Right renal cortex interstitium (tissue), 3 donors: ENCODE results near the gene MSL2. TPM values are rescaled to one million over a fixed set of nuclear protein-coding genes. Genes with fewer than 3 reads are reported as not detected.
"Not testable (repeated sequence)": the region's sequence is repeated elsewhere in the genome, so short reads cannot be mapped to it uniquely, and the experiment has no call there.

Experiments
- DNase-seq, 3 donors: peaks; one replicate each; pipeline ENCODE4 v3.0.0-alpha.2; 2013; ENCODE audit warnings: low read depth in 3 of 3, low spot score in 2 of 3
- polyA plus RNA-seq, 3 donors: library from polyadenylated mRNA; unstranded; fragments of 120-200 nt; gene quantifications; one replicate each; pipeline ENCODE4 v1.2.1, GENCODE V29; 2013; ENCODE audit not compliant: insufficient read length in 3 of 3

Gene MSL2, protein sequence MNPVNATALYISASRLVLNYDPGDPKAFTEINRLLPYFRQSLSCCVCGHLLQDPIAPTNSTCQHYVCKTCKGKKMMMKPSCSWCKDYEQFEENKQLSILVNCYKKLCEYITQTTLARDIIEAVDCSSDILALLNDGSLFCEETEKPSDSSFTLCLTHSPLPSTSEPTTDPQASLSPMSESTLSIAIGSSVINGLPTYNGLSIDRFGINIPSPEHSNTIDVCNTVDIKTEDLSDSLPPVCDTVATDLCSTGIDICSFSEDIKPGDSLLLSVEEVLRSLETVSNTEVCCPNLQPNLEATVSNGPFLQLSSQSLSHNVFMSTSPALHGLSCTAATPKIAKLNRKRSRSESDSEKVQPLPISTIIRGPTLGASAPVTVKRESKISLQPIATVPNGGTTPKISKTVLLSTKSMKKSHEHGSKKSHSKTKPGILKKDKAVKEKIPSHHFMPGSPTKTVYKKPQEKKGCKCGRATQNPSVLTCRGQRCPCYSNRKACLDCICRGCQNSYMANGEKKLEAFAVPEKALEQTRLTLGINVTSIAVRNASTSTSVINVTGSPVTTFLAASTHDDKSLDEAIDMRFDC
- 10 to 100 TPM; 50.1 to 53.4 (median 50.6) TPM for polyA plus RNA-seq

DNA sequence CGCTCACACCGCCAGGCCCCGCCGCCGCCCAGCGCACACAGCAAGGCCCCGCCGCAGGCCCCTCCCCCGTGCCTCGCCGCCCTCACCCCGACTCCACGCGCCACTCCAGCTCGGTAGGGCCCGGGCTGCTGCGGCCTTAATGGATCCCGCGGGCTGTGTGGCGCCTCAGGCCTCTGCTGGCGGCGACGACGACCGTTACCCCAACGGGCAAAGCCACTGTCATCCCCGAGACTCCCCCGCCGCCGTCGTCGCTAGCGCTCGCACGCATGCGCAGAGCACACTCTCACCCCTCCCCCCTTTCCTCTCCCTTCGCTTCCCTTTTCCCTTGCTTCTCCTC, at the start of gene MSL2:
Gene MSL2 (minus strand): TSS at position 272 of the 337 bp plus-strand sequence. CDS start 1,222 bp downstream, outside the sequence.
- DNase-seq, result no peak

GRCh38 chr3:136245691-136246090, 49.6 kb upstream of the MSL2 start:
- DNase-seq, result no peak

GRCh38 chr3:136239094-136239493, 43.0 kb upstream of the MSL2 start:
- DNase-seq, result no peak

GRCh38 chr3:136237961-136238649, 42.0 kb upstream of the MSL2 start:
- DNase-seq, result no peak

GRCh38 chr3:136237103-136237502, 41.0 kb upstream of the MSL2 start:
- DNase-seq, result no peak

DNA sequence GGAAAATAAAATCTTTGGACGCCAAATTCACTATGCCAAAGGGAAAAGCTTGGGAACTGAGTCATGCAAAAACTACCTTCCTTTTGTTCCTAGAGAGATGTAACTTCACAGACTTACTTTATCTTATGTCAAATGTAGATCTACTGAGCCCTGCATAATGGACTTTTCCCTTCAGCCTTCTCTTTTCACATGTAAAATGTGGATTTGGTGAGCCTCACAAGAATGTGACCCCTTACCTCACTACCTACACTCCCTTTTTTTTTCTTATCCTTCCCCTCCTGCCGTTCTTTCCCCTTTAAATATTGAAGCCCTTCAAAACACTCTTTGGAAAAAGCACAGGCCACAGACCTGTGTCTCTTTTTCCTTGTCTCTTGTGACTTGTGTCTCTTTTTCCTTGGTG, 40.0 kb upstream of the MSL2 start:
- DNase-seq, result no peak

DNA sequence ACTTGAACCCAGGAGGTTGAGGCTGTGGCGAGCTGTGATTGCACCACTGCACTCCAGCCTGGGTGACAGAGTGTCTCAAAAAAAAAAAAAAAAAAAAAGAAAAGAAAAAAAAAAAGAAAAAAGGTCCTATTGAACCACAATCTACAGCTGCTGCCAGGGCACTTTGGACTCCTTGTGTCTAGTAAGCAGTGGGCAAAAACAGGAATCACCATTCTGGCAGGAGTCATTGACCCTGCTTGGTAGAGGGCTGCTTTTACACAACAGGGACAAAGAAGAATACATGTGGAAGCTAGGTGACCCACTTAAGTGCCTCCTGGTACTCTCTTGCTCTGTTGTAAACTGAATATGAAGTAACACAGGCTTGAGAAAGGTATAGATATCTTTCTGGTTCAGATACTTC, 39.4 kb upstream of the MSL2 start:
- DNase-seq, result no peak

DNA sequence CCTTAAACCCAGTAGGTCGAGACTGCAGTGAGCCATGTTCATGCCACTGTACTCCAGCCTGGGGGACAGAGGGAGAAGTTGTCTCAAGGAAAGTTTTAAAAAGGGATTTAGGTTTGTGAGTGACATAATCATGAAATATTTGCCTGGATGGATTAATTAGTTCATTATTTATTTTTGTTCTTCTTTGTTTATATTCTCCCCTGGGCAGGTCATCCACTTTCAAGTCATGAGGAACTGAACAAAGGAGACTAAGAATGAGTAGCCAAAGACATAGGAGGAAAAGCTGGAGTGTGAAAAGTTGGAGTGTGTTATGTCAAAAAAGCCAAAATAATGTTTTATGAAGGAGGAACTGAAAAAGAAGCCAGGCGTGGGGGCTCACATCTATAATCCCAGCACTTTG, 36.3 kb upstream of the MSL2 start:
- no peak for DNase-seq

GRCh38 chr3:136222746-136223145, 26.6 kb upstream of the MSL2 start:
- not testable (repeated sequence) for DNase-seq

- no peak for DNase-seq
Observed at GRCh38 chr3:136211547-136211946, 15.4 kb upstream of the MSL2 start.

DNA sequence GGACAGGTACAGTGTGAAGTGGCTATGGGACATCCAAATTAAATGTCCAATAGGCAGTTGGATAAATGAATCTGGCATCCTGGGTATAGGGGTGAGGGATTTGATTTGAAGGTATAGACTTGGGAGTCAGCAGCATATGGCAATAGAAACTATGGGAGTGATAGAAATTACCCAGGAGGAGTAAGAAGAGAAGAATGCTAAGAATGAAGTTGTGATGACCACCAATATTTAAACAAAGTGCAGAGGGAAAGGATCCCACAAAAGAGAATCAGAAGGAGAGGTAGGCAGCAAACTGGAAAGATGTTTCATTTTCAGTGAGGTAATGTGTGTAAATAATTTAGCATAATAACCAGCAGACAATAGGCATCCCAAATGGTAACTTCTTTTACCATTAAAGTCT, 13.8 kb upstream of the MSL2 start:
- DNase-seq, result no peak

GRCh38 chr3:136207489-136208115, 11.5 kb upstream of the MSL2 start:
- no peak for DNase-seq

GRCh38 chr3:136199219-136199618, 3.1 kb upstream of the MSL2 start:
- not testable (repeated sequence) for DNase-seq

DNA sequence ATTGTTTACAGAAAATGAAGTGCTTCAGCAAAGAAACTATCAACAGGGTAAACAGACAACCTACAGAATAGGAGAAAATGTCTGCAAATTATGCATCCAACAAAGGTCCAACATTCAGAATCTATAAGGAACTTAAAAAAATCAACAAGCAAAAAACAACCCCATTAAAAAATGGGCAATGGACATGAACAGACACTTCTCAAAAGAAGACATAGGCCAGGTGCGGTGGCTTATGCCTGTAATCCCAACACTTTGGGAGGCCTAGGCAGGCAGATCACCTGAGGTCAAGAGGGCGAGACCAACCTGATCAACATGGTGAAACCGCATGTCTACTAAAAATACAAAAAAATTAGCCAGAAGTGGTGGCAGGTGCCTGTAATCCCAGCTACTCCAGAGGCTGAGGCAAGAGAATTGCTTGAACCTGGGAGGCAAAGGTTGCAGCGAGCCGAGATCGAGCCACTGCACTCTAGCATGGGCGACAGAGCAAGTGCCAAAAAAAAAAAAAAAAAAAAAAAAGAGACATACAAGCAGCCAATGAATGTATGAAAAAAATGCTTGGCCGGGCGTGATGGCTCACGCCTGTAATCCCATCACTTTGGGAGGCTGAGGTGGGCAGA, 2.4 kb upstream of the MSL2 start:
- DNase-seq, result not testable (repeated sequence)

DNA sequence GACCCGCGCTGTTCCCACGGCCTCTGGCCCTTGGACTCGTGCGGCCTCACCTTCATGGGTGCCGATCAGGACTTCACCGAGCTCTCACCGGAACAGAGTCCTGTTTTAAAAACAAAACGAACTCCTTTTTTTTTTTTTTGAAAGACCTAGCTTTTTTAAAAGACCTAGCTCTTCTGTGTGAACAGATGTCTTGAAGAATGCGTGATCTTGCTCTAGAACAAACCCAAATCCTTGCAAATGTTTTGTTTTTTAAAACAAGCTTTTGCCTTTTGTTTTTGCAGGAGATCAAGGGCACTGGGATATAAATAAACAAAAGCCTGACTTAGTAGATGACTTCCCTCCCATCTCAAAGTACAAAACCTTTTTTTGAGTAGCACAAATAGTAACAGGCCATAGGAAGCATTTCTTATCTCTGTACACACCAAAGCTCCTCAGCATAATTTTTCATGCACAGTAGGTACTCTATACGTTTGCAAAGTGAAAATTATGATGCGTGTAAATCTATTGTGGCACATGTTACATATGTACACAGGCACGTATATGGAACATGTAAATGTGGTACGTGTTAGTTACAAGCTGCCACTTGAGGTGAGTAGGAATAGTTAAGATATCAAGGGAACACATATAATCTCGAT, 1.1 kb upstream of the MSL2 start:
- no peak for DNase-seq

- DNase-seq, result peak; percentile 99 to 100 (median 100)
Observed at GRCh38 chr3:136196401-136197158, 445 bp upstream of the MSL2 start.

DNA sequence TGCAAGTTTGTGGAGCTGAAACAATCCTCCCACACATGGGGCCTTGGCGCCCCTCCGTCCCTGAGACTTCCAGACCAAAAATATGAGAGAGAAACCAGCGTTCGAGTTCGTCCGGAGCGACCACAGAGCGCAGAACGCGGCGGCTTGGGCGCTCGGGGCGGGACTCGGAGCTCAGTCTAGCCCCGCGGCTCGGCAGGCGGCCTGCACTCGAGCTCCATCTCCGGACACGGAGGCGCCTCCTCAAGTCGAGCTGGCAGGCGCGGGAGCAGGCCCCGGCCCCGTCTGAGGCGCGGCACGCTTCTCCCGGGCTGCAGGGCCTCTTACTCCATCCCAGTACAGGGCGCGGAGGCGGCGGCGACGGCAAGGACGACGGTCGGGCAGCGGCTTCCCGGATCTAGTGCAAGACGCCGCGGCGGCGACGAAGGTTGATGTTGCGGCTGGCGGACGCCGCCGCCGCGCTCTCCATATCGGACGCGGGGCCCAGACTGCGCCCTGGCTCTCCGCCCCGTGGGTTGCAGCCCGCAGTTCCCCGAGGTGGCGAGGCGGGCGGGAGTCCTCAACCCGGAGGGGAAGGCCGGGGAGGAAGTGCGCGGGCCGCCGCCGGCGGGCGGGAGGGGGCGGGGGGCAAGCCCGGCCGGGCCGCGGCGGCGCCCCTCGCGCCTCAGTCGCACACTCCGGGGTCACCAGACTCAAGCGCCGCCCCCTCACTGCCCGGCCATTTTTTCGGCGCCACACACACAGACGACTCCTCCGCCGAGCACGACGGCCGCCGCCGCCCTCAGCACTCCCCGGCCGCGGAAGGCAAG, 674 bp downstream of the MSL2 start:
- DNase-seq, result peak in 2 of 3 donors; percentile 25 to 54

DNA sequence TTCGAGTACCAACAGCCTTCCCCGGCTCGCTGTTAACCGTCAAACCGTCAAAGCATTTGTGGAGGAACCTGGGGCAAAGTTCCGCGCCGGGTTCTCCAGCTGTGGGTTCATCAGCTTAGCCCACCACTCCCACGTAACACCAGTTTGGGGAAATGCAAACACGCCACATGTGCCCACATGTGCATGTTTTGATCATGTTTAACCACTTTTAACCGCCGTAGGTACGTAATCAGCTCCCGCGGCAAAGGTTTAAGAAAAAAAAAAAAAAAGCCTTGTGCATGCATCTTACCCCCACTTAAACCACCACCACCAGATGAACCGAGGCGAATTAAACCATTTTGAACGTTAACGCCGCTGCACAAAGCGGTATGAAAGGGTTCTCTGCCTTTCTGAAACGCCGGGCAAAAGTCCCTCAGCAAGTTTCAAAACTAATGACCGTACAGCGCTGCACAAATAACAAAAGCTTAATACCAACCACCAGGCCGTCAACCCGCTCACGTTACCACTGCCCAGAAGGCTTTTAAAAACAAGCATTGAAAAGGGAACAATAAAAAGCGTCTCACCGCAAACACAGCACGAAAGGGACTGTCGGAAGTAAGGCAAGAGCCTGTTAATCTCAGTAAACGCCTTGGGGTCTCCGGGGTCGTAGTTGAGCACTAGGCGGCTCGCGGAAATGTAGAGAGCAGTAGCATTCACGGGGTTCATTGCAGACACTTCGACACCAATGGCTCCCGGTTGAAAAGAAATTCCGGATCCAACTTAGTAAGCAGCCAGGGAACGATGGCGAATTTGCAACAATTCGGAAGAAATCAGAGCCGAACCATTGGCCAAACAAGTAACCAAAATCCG, 1.5 kb downstream of the MSL2 start:
- DNase-seq, result peak in 2 of 3 donors; percentile 30 to 45
